Measurements from ENCODE around the gene RBMX. TPM values are rescaled to one million over a fixed set of nuclear protein-coding genes. Genes with fewer than 3 reads are reported as not detected.
"Not testable (repeated sequence)": the region's sequence is repeated elsewhere in the genome, so short reads cannot be mapped to it uniquely, and the experiment has no call there.

RBMX gene
- total RNA-seq, 3 donors from 2014 or later (not counting 1 experiment from before 2014, with no cell fraction given): 171 to 208 (median 174) TPM

GRCh38 chrX:136878423-136878822, 2.1 kb downstream of the RBMX start:
- H3K4me3 Mint-ChIP-seq: peak overlapping the region; percentile 97
- 95% methylated on average over 3 of the region's 11 CpGs for WGBS (ENCODE audit: insufficient coverage)
- intact Hi-C loops (cut with micrococcal nuclease): no loop called here
- ATAC-seq: no peak
- H3K4me1 Mint-ChIP-seq: peaks cover 7 to 8% of the 10 kb centered on the region in 2 donors
- H3K9me3 Mint-ChIP-seq: no peaks in the 10 kb centered on the region
- H3K27ac ChIP-seq (ENCODE audit: low read length): no peak overlapping the region
- H3K9me3 ChIP-seq (ENCODE audit: control insufficient read depth, insufficient read depth, low read length): no peaks in the 10 kb centered on the region
- H3K4me1 ChIP-seq (ENCODE audit: control insufficient read depth, insufficient read depth, low read length): peaks cover 11% of the 10 kb centered on the region
- H3K4me3 ChIP-seq (ENCODE audit: low read length): no peak overlapping the region
- no peak for DNase-seq
- no peaks in the 10 kb centered on the region for H3K36me3 Mint-ChIP-seq
- TF ChIP-seq, protein P1, sequence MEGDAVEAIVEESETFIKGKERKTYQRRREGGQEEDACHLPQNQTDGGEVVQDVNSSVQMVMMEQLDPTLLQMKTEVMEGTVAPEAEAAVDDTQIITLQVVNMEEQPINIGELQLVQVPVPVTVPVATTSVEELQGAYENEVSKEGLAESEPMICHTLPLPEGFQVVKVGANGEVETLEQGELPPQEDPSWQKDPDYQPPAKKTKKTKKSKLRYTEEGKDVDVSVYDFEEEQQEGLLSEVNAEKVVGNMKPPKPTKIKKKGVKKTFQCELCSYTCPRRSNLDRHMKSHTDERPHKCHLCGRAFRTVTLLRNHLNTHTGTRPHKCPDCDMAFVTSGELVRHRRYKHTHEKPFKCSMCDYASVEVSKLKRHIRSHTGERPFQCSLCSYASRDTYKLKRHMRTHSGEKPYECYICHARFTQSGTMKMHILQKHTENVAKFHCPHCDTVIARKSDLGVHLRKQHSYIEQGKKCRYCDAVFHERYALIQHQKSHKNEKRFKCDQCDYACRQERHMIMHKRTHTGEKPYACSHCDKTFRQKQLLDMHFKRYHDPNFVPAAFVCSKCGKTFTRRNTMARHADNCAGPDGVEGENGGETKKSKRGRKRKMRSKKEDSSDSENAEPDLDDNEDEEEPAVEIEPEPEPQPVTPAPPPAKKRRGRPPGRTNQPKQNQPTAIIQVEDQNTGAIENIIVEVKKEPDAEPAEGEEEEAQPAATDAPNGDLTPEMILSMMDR (IDR thresholded peaks at IDR 0.05): no peak
- peak overlapping the region in 1 of 2 donors; percentile 96 for H3K27ac Mint-ChIP-seq
- no peaks in the 10 kb centered on the region for H3K27me3 ChIP-seq (ENCODE audit: control insufficient read depth, insufficient read depth, low read length)
- peaks cover 37% of the 10 kb centered on the region for H3K36me3 ChIP-seq (ENCODE audit: control insufficient read depth, insufficient read depth, low read length)
- H3K27me3 Mint-ChIP-seq (ENCODE audit: low read depth in 2 of 2): no peaks in the 10 kb centered on the region

DNA sequence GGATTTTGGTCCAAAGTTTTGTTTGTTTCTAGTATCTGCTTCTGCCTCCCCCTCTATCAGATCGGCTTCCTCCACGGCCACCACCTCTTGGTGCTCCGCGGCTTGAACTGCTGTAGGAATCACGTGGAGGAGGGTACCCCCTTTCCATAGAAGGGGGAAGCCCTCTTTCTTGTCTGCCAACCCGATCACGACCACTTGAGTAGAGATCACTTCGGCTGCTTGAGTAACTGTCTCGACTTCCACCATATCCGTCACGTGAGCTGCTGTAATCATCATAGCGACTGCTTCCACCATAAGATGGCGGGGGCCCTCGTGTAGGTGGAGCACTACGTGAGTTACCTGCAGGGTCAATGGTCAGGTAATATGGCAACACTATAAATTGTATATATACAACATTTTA, 6.4 kb downstream of the RBMX start:
- H3K27me3 Mint-ChIP-seq (ENCODE audit: low read depth in 2 of 2); H3K4me3 ChIP-seq (ENCODE audit: low read length); H3K4me3 Mint-ChIP-seq; H3K9me3 ChIP-seq (ENCODE audit: control insufficient read depth, insufficient read depth, low read length); H3K4me1 ChIP-seq (ENCODE audit: control insufficient read depth, insufficient read depth, low read length); H3K27ac ChIP-seq (ENCODE audit: low read length); ATAC-seq; H3K27me3 ChIP-seq (ENCODE audit: control insufficient read depth, insufficient read depth, low read length); DNase-seq; H3K9me3 Mint-ChIP-seq; H3K36me3 Mint-ChIP-seq; intact Hi-C loops (cut with micrococcal nuclease): not testable (repeated sequence)
- WGBS (ENCODE audit: insufficient coverage): 92% methylated on average over 12 of the region's 15 CpGs
- Mint-ChIP-seq H3K27ac (peak overlapping the region; percentile 18 to 27), H3K4me1 (peaks cover 5 to 12% of the 10 kb centered on the region in 2 donors)
- H3K36me3 ChIP-seq (ENCODE audit: control insufficient read depth, insufficient read depth, low read length): peaks cover 56% of the 10 kb centered on the region

- H3K27me3 Mint-ChIP-seq (ENCODE audit: low read depth in 2 of 2); intact Hi-C loops (cut with micrococcal nuclease); H3K4me1 ChIP-seq (ENCODE audit: control insufficient read depth, insufficient read depth, low read length); H3K36me3 Mint-ChIP-seq; H3K27ac ChIP-seq (ENCODE audit: low read length); H3K9me3 Mint-ChIP-seq; DNase-seq; H3K4me3 Mint-ChIP-seq; H3K27me3 ChIP-seq (ENCODE audit: control insufficient read depth, insufficient read depth, low read length); ATAC-seq; H3K4me3 ChIP-seq (ENCODE audit: low read length); H3K9me3 ChIP-seq (ENCODE audit: control insufficient read depth, insufficient read depth, low read length): not testable (repeated sequence)
- Mint-ChIP-seq H3K27ac (peak overlapping the region in 1 of 2 donors; percentile 18), H3K4me1 (peaks cover 5 to 12% of the 10 kb centered on the region in 2 donors)
- 92% methylated on average over 2 of the region's 2 CpGs for WGBS (ENCODE audit: insufficient coverage)
- peaks cover 59% of the 10 kb centered on the region for H3K36me3 ChIP-seq (ENCODE audit: control insufficient read depth, insufficient read depth, low read length)
These were observed 7.3 kb downstream of the RBMX start for GRCh38 chrX:136873210-136873609.

- H3K9me3 Mint-ChIP-seq: no peaks in the 10 kb centered on the region
- no peaks in the 10 kb centered on the region for H3K4me1 ChIP-seq (ENCODE audit: control insufficient read depth, insufficient read depth, low read length)
- peaks cover 51% of the 10 kb centered on the region for H3K36me3 ChIP-seq (ENCODE audit: control insufficient read depth, insufficient read depth, low read length)
- TF ChIP-seq, protein P1 (IDR thresholded peaks at IDR 0.05): no peak
- H3K27me3 ChIP-seq (ENCODE audit: control insufficient read depth, insufficient read depth, low read length): no peaks in the 10 kb centered on the region
- H3K27ac ChIP-seq (ENCODE audit: low read length): no peak overlapping the region
- ATAC-seq (no peak), DNase-seq (no peak)
- intact Hi-C loops (cut with micrococcal nuclease): no loop called here
- no peaks in the 10 kb centered on the region for H3K9me3 ChIP-seq (ENCODE audit: control insufficient read depth, insufficient read depth, low read length)
- 86% methylated on average over 3 of the region's 5 CpGs for WGBS (ENCODE audit: insufficient coverage)
- no peak overlapping the region for H3K4me3 ChIP-seq (ENCODE audit: low read length)
- peak overlapping the region in 1 of 2 donors; percentile 58 for H3K27ac Mint-ChIP-seq
- H3K27me3 Mint-ChIP-seq (ENCODE audit: low read depth in 2 of 2): no peaks in the 10 kb centered on the region
- H3K36me3 Mint-ChIP-seq: no peaks in the 10 kb centered on the region
- H3K4me1 Mint-ChIP-seq: peaks cover 7 to 12% of the 10 kb centered on the region in 2 donors
- H3K4me3 Mint-ChIP-seq: no peak overlapping the region
These were observed 8.3 kb downstream of the RBMX start for GRCh38 chrX:136872091-136872700.
